Astrocyte (in vitro differentiated cells and primary cell): ENCODE results near the gene FAM81B. TPM values are rescaled to one million over a fixed set of nuclear protein-coding genes. Genes with fewer than 3 reads are reported as not detected.
"Not testable (repeated sequence)": the region's sequence is repeated elsewhere in the genome, so short reads cannot be mapped to it uniquely, and the experiment has no call there.

Source experiments
- DNase-seq: peaks from one replicate; pipeline ENCODE4 v3.0.0-alpha.2; 2010; ENCODE audit warnings: low read depth
- FAIRE-seq: peaks from 2 replicates; lab custom pipeline; 2011; peaks lifted over from hg19 to GRCh38; lab: Jason Lieb, UNC
- H2AFZ ChIP-seq: 2 replicates; pipeline ENCODE4 v1.6.0; 2012; ENCODE audit warnings: low read depth, low read length, inconsistent platforms
- H3K27ac ChIP-seq: 2 replicates; pipeline ENCODE4 v1.5.1; 2011; ENCODE audit warnings: low read depth, low read length, inconsistent platforms
- H3K27me3 ChIP-seq: 2 replicates; pipeline ENCODE4 v1.6.0; 2011; ENCODE audit warnings: low read length, inconsistent platforms; ENCODE audit not compliant: insufficient read depth
- H3K36me3 ChIP-seq: 2 replicates; pipeline ENCODE4 v1.5.1; 2011; ENCODE audit warnings: low read length, inconsistent platforms; ENCODE audit not compliant: insufficient read depth
- H3K4me1 ChIP-seq: 2 replicates; pipeline ENCODE4 v1.5.1; 2011; ENCODE audit warnings: low read length, inconsistent platforms; ENCODE audit not compliant: insufficient read depth
- H3K4me2 ChIP-seq: 2 replicates; pipeline ENCODE4 v1.6.0; 2012; ENCODE audit warnings: low read length, inconsistent platforms
- H3K4me3 ChIP-seq: 2 replicates; pipeline ENCODE4 v1.5.1; 2011; ENCODE audit warnings: low read depth, mild to moderate bottlenecking, low read length, inconsistent platforms; ENCODE audit not compliant: insufficient read depth
- H3K79me2 ChIP-seq: 2 replicates; pipeline ENCODE4 v1.6.0; 2012; ENCODE audit warnings: mild to moderate bottlenecking, low read length, inconsistent platforms; ENCODE audit not compliant: insufficient read depth
- H3K9ac ChIP-seq: 2 replicates; pipeline ENCODE4 v1.6.0; 2012; ENCODE audit warnings: mild to moderate bottlenecking, low read length, inconsistent platforms
- H3K9me3 ChIP-seq: 2 replicates; pipeline ENCODE4 v1.5.1; 2012; ENCODE audit warnings: low read depth, mild to moderate bottlenecking, low read length, inconsistent platforms; ENCODE audit not compliant: insufficient read depth
- H4K20me1 ChIP-seq: 2 replicates; pipeline ENCODE4 v1.6.0; 2012; ENCODE audit warnings: low read length, inconsistent platforms; ENCODE audit not compliant: insufficient read depth
- H3K27ac Mint-ChIP-seq: one replicate; pipeline ENCODE4 v1.8.0; 2021; ENCODE audit warnings: mild to moderate bottlenecking, mixed read lengths; ENCODE audit not compliant: unreplicated experiment
- H3K27me3 Mint-ChIP-seq: one replicate; pipeline ENCODE4 v1.8.0; 2021; ENCODE audit warnings: low read depth, mixed read lengths; ENCODE audit not compliant: unreplicated experiment
- H3K36me3 Mint-ChIP-seq: one replicate; pipeline ENCODE4 v1.8.0; 2021; ENCODE audit warnings: low read depth, mixed read lengths; ENCODE audit not compliant: unreplicated experiment
- H3K4me1 Mint-ChIP-seq: one replicate; pipeline ENCODE4 v1.8.0; 2021; ENCODE audit warnings: low read depth, mixed read lengths; ENCODE audit not compliant: unreplicated experiment
- H3K4me3 Mint-ChIP-seq: one replicate; pipeline ENCODE4 v1.8.0; 2021; ENCODE audit warnings: mild to moderate bottlenecking, moderate library complexity, mixed read lengths; ENCODE audit not compliant: unreplicated experiment
- H3K9me3 Mint-ChIP-seq: one replicate; pipeline ENCODE4 v1.8.0; 2021; ENCODE audit warnings: mild to moderate bottlenecking, mixed read lengths; ENCODE audit not compliant: unreplicated experiment
- CTCF ChIP-seq: IDR thresholded peaks from 2 replicates; pipeline ENCODE4 v1.5.1; 2011; ENCODE audit warnings: low read depth, mild to moderate bottlenecking, inconsistent platforms, low read length, moderate library complexity; ENCODE audit not compliant: insufficient read depth
- EZH2 ChIP-seq: IDR thresholded peaks from 2 replicates; pipeline ENCODE4 v1.6.1; 2012; ENCODE audit warnings: mild to moderate bottlenecking, low read length, inconsistent platforms; ENCODE audit not compliant: insufficient read depth
- total RNA-seq: library from RNA; stranded (reverse); gene quantifications from 2 replicates; pipeline ENCODE4 v1.2.1, GENCODE V29; 2021

FAM81B gene
- total RNA-seq, 1 donor from 2014 or later, result 0.52 TPM

DNA sequence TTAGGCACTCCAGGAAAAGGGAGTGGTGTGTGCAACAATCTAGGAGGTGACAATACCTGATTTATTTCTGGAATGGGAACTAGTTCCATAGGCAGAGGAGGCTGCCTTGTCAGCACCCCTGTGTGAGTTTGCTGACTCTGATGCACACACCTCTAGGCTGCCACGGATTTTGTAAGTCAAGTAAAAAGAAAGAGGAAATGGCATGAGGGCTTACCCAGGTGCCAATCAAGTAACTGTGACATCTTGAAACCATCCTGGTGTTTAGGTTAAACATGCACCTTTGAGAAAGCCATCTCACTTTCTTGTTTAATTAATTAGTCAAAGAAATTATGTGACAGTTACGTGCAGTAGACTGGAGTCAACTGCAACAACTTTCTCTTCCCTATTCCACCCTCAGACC is 32.3 kb upstream of the FAM81B start:
- Histone ChIP-seq H3K9ac (no peak overlapping the region), H3K36me3 (no peaks in the 10 kb centered on the region), H3K4me3 (no peak overlapping the region), H3K9me3 (no peaks in the 10 kb centered on the region), H4K20me1 (no peaks in the 10 kb centered on the region), H3K79me2 (no peaks in the 10 kb centered on the region), H3K4me2 (no peak overlapping the region), H3K27me3 (peaks cover 4% of the 10 kb centered on the region), H3K27ac (no peak overlapping the region), H2AFZ (no peak overlapping the region), H3K4me1 (no peaks in the 10 kb centered on the region)
- Mint-ChIP-seq H3K4me3 (no peak overlapping the region), H3K4me1 (no peaks in the 10 kb centered on the region), H3K9me3 (peaks cover 8% of the 10 kb centered on the region), H3K27ac (no peak overlapping the region), H3K36me3 (no peaks in the 10 kb centered on the region), H3K27me3 (no peaks in the 10 kb centered on the region)
- FAIRE-seq (no peak), DNase-seq (no peak)
- no peak for TF ChIP-seq CTCF
- no peak for TF ChIP-seq EZH2

- H3K4me1 Mint-ChIP-seq, H3K36me3 Mint-ChIP-seq, H3K4me3 ChIP-seq, H3K79me2 ChIP-seq, H2AFZ ChIP-seq, H3K27ac ChIP-seq, FAIRE-seq, H3K27me3 ChIP-seq, H3K27me3 Mint-ChIP-seq, H4K20me1 ChIP-seq, H3K27ac Mint-ChIP-seq, H3K36me3 ChIP-seq, H3K4me2 ChIP-seq, H3K9me3 ChIP-seq, H3K4me3 Mint-ChIP-seq, H3K4me1 ChIP-seq, H3K9ac ChIP-seq, DNase-seq: not testable (repeated sequence)
- peaks cover 13% of the 10 kb centered on the region for H3K9me3 Mint-ChIP-seq
Measured at GRCh38 chr5:95360667-95361066, 30.5 kb upstream of the FAM81B start.

DNA sequence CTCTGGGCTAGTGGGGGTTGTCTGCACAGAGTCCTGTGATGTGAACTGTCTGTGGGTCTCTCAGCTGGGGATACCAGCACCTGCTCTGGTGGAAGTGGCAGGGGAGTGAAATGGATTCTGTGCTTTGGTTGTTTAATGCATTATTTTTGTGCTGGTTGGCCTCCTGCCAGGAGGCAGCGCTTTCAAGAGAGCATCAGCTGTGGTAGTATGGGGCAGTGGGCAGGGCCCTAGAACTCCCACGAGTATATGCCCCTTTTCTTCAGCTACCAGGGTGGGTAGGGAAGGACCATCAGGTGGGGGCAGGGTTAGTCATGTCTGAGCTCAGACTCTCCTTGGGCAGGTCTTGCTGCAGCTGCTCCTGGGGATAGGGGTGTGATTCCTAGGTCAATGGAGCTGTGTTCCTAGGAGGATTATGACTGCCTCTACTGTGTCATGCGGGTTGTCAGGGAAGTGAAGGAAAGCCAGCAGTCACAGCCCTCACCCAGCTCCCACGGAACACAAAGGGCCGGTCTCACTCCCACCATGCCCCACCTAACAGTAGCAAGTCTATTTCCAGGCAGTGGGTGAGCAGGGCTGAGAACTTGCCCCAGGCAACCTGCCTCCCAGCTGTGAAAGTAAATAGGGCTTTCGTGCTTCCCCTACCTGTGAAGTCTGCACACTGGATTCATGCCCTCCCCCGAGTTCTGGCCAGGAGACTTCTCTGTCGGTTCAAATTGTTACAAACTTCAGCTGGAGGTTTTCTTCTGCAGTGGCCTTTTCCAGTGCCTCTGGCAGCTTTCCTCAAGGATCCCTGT is 25.7 kb upstream of the FAM81B start:
- Mint-ChIP-seq H3K27me3 (peaks cover 2% of the 10 kb centered on the region), H3K9me3 (peaks cover 15% of the 10 kb centered on the region), H3K4me3 (no peak overlapping the region), H3K27ac (no peak overlapping the region), H3K36me3 (no peaks in the 10 kb centered on the region), H3K4me1 (no peaks in the 10 kb centered on the region)
- Histone ChIP-seq H3K27me3 (no peaks in the 10 kb centered on the region), H3K9me3 (no peaks in the 10 kb centered on the region), H3K79me2 (no peaks in the 10 kb centered on the region), H2AFZ (no peak overlapping the region), H3K36me3 (no peaks in the 10 kb centered on the region), H3K9ac (no peak overlapping the region), H3K4me1 (no peaks in the 10 kb centered on the region), H3K27ac (no peak overlapping the region), H3K4me2 (no peak overlapping the region), H3K4me3 (no peak overlapping the region), H4K20me1 (no peaks in the 10 kb centered on the region)
- DNase-seq (no peak), FAIRE-seq (no peak)
- no peak for TF ChIP-seq CTCF
- no peak for TF ChIP-seq EZH2
